ENCODE data around the gene FTL.
A peak's percentile ranks its signal among the peaks of the same experiment; 100 is the strongest.

The FTL gene

GRCh38 chr19:48989701-48990291 lies 24.7 kb downstream of the FTL start:
- Histone ChIP-seq H4K20me1 (peaks cover 8% of the 10 kb centered on the region), H3K36me3 (peaks cover 52% of the 10 kb centered on the region), H3K27ac (peak overlapping the region; percentile 86), H3K27me3 (no peaks in the 10 kb centered on the region), H3K9ac (peak overlapping the region; percentile 93), H3K9me3 (no peaks in the 10 kb centered on the region), H3K4me3 (peak overlapping the region; percentile 27; the same call in 1 of the 2 replicates), H3K4me2 (peak overlapping the region; percentile 99), H3K4me1 (peaks cover 50% of the 10 kb centered on the region)
- TF ChIP-seq Cebpa-rat (IDR thresholded peaks at IDR 0.05): no peak

DNA sequence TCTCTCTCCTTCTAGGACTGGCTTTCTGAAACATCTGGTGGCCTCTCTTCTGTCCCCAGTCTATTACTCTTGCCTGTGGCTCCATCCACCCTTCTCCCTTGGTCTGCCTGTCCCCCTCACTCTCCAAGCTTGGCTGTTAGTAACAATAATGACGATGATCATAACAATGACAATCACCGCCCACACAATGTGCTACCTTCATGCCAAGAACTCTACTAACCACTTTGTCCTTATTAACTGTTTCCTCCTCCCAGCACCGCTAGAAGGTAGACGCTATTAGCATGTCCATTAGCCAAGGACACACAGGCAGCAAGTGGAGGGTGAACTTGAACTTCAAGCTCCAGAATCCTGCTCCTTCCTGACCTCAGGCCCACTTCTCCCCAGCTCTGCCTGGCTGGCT lies 25.3 kb downstream of the FTL start:
- peak overlapping the region; percentile 86 for H3K27ac ChIP-seq
- no peaks in the 10 kb centered on the region for H3K27me3 ChIP-seq
- H3K4me1 ChIP-seq: peaks cover 56% of the 10 kb centered on the region
- H3K4me2 ChIP-seq: peak overlapping the region; percentile 99
- 0 out of 2 replicates have a peak overlapping the region, but pooled peaks have one; percentile 27 for H3K4me3 ChIP-seq
- H3K36me3 ChIP-seq: peaks cover 46% of the 10 kb centered on the region
- H3K9ac ChIP-seq: peak overlapping the region; percentile 93
- H4K20me1 ChIP-seq: peaks cover 12% of the 10 kb centered on the region
- TF ChIP-seq Cebpa-rat (IDR thresholded peaks at IDR 0.05): no peak
- H3K9me3 ChIP-seq: no peaks in the 10 kb centered on the region

GRCh38 chr19:48991011-48991609 lies 26.0 kb downstream of the FTL start:
- peaks cover 39% of the 10 kb centered on the region for H3K36me3 ChIP-seq
- peak overlapping the region; percentile 99 for H3K4me2 ChIP-seq
- H3K27ac ChIP-seq: peak overlapping the region; percentile 86
- peaks cover 63% of the 10 kb centered on the region for H3K4me1 ChIP-seq
- no peaks in the 10 kb centered on the region for H3K27me3 ChIP-seq
- TF ChIP-seq Cebpa-rat (IDR thresholded peaks at IDR 0.05): no peak
- no peaks in the 10 kb centered on the region for H3K9me3 ChIP-seq
- H4K20me1 ChIP-seq: peaks cover 19% of the 10 kb centered on the region
- peak overlapping the region; percentile 93 for H3K9ac ChIP-seq
- peak overlapping the region; percentile 94; the same call in 1 of the 2 replicates for H3K4me3 ChIP-seq

DNA sequence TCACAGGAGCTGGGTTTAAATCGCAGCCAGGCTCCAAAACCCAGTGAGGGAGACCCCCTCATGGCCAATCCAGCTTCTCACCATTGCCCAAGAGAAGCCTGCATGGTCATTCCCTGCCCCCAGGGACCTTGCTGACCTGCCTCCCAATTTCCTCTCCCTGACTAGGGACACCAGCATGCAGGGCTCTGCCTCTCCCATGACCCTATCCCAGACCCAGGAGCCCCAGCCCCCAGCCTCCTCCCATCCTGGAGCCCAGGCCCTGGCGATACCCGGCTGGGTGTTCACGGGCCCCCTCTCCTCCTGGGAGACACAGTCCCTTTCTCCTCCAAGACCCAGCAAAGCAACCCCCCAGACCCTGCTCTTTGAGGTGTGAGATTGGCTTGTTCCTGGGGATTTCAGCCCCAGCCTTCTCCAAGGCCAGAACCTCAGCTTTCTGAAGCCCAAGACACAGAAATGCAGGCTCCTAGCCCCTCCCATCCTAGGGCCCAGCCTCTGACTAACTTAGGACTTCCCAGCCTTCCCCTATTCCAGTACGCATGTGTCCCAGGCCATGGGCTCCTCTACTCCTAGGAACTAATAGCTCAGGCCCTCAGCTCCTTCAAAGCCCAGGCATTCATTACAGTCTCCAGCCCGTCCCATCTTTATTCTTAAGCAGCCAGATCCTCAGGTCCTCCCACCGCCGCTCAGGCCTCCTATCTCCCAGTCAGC lies 26.9 kb downstream of the FTL start:
- peaks cover 34% of the 10 kb centered on the region for H3K36me3 ChIP-seq
- H3K4me3 ChIP-seq: peak overlapping the region; percentile 94
- peaks cover 28% of the 10 kb centered on the region for H4K20me1 ChIP-seq
- no peaks in the 10 kb centered on the region for H3K9me3 ChIP-seq
- peak overlapping the region; percentile 86 for H3K27ac ChIP-seq
- H3K9ac ChIP-seq: peak overlapping the region; percentile 93
- TF ChIP-seq Cebpa-rat (IDR thresholded peaks at IDR 0.05): no peak
- peak overlapping the region; percentile 99 for H3K4me2 ChIP-seq
- H3K27me3 ChIP-seq: no peaks in the 10 kb centered on the region
- H3K4me1 ChIP-seq: peaks cover 66% of the 10 kb centered on the region

- Histone ChIP-seq H3K4me1 (peaks cover 66% of the 10 kb centered on the region), H3K4me3 (peak overlapping the region; percentile 94), H4K20me1 (peaks cover 34% of the 10 kb centered on the region), H3K4me2 (peak overlapping the region; percentile 99), H3K27me3 (no peaks in the 10 kb centered on the region), H3K9ac (peak overlapping the region; percentile 93), H3K27ac (peak overlapping the region; percentile 86), H3K9me3 (no peaks in the 10 kb centered on the region), H3K36me3 (peaks cover 31% of the 10 kb centered on the region)
- no peak for TF ChIP-seq Cebpa-rat (IDR thresholded peaks at IDR 0.05)
Observed at GRCh38 chr19:48992581-48993174, 27.6 kb downstream of the FTL start.

DNA sequence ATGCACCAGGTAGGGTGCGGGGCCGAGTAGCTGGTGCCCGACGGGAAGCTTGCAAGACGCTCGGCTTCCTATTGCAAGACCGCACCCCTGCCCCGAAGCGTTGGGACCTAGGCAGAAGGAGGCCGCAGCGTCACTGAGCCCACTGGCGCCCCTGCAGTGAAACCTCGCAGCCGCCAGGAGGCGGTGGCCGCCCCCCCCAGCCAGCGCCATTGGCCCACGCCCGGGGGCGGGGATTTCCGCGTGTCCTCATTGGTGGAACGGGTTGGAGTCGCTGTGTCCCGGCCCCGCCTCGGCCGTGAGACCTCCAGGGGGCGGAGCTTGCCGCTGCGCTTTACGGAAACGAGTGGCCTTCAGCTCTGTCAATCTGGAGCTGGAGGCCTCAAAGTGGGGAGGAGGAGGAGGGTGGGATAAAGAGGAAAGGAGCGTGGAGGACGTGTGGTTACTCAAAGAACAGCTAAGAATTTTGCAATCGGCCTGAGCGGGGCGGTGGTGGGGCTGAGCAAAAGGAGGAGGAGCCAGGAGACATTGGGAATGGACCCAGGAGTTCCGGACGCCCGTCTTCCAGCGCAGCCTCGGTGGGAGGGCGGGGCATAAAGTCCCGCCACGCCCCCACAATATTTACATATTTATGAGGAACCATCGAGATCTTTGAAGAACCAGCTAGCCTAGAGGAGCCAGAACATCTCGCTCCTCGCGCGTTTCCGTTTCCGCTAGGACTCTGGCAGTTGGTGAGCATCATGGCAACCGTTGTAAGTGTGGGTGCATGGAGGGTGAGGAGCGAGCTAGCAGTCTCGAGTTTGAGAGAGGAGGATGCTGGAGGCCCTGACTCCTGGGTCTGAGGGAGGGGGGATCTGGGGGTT lies 28.3 kb downstream of the FTL start, which contains the start of the genes GYS1 and RUVBL2:
GYS1 (minus strand) TSS at position 135 of the 860 bp plus-strand sequence. CDS start 197 bp downstream, outside the sequence.
RUVBL2 (plus strand) TSS at position 713 of the 860 bp plus-strand sequence; CDS start at position 738, 25 bp downstream.
- peak; percentile 78 for TF ChIP-seq Cebpa-rat (IDR thresholded peaks at IDR 0.05)
- Histone ChIP-seq H4K20me1 (peaks cover 42% of the 10 kb centered on the region), H3K9me3 (no peaks in the 10 kb centered on the region), H3K36me3 (peaks cover 26% of the 10 kb centered on the region), H3K4me2 (peak within 1 kb of the TSS; percentile 99), H3K27me3 (no peaks in the 10 kb centered on the region), H3K9ac (peak within 1 kb of the TSS; percentile 93), H3K4me3 (peak within 1 kb of the TSS; percentile 94), H3K4me1 (peaks cover 61% of the 10 kb centered on the region), H3K27ac (peak within 1 kb of the TSS; percentile 92)

- Histone ChIP-seq H3K36me3 (peaks cover 26% of the 10 kb centered on the region), H3K27me3 (no peaks in the 10 kb centered on the region), H3K4me3 (peak overlapping the region; percentile 94), H3K27ac (peak overlapping the region; percentile 92), H4K20me1 (peaks cover 48% of the 10 kb centered on the region), H3K4me2 (peak overlapping the region; percentile 98), H3K9ac (peak overlapping the region; percentile 93), H3K9me3 (no peaks in the 10 kb centered on the region), H3K4me1 (peaks cover 55% of the 10 kb centered on the region)
- no peak for TF ChIP-seq Cebpa-rat (IDR thresholded peaks at IDR 0.05)
Observed at GRCh38 chr19:48994035-48994386, 28.9 kb downstream of the FTL start.

GRCh38 chr19:48997972-48998371 lies 32.9 kb downstream of the FTL start:
- peaks cover 54% of the 10 kb centered on the region for H3K36me3 ChIP-seq
- no peaks in the 10 kb centered on the region for H3K9me3 ChIP-seq
- no peak for TF ChIP-seq Cebpa-rat (IDR thresholded peaks at IDR 0.05)
- H3K4me3 ChIP-seq: no peak overlapping the region
- H4K20me1 ChIP-seq: peaks cover 67% of the 10 kb centered on the region
- no peak overlapping the region for H3K9ac ChIP-seq
- no peak overlapping the region for H3K4me2 ChIP-seq
- H3K27me3 ChIP-seq: no peaks in the 10 kb centered on the region
- peaks cover 23% of the 10 kb centered on the region for H3K4me1 ChIP-seq
- no peak overlapping the region for H3K27ac ChIP-seq

Measured in BLaER1 (cell line).